ENCODE results near the gene VGLL2.

VGLL2 gene

GRCh38 chr6:117263353-117263927, 1.9 kb upstream of the VGLL2 start:
- DNase-seq (ENCODE audit: low read depth, low spot score), result no peak
- TF ChIP-seq CTCF (IDR thresholded peaks at IDR 0.05; ENCODE audit: insufficient read depth, low read length, missing control alignments), result no peak
- H3K4me3 ChIP-seq (ENCODE audit: low read depth, low read length), result no peak overlapping the region
- ChIA-PET CTCF (no interaction called here), POLR2A (no interaction called here)

GRCh38 chr6:117264369-117264691, 1.0 kb upstream of the VGLL2 start:
- ChIA-PET POLR2A (no interaction called here), CTCF (no interaction called here)
- H3K4me3 ChIP-seq (ENCODE audit: low read depth, low read length), result peak overlapping the region; percentile 46
- DNase-seq (ENCODE audit: low read depth, low spot score), result no peak
- TF ChIP-seq CTCF (IDR thresholded peaks at IDR 0.05; ENCODE audit: insufficient read depth, low read length, missing control alignments), result no peak

- no peak for DNase-seq (ENCODE audit: low read depth, low spot score)
- H3K4me3 ChIP-seq (ENCODE audit: low read depth, low read length), result peak overlapping the region; percentile 46
- CTCF ChIA-PET, result no interaction called here
- POLR2A ChIA-PET, result no interaction called here
- no peak for TF ChIP-seq CTCF (IDR thresholded peaks at IDR 0.05; ENCODE audit: insufficient read depth, low read length, missing control alignments)
Observed at GRCh38 chr6:117264692-117265409, 507 bp upstream of the VGLL2 start.

- no peak overlapping the region for H3K4me3 ChIP-seq (ENCODE audit: low read depth, low read length)
- CTCF ChIA-PET, result no interaction called here
Observed at GRCh38 chr6:117266257-117267053, 1.1 kb downstream of the VGLL2 start.

GRCh38 chr6:117267054-117267347, 1.6 kb downstream of the VGLL2 start:
- POLR2A ChIA-PET, result no interaction called here
- no peak for DNase-seq (ENCODE audit: low read depth, low spot score)
- no peak for TF ChIP-seq CTCF (IDR thresholded peaks at IDR 0.05; ENCODE audit: insufficient read depth, low read length, missing control alignments)
- no peak overlapping the region for H3K4me3 ChIP-seq (ENCODE audit: low read depth, low read length)
- CTCF ChIA-PET, result no interaction called here

More at GRCh38 chr6:117266257-117267053, 1.1 kb downstream of the VGLL2 start:
- no peak for DNase-seq (ENCODE audit: low read depth, low spot score)
- no peak for TF ChIP-seq CTCF (IDR thresholded peaks at IDR 0.05; ENCODE audit: insufficient read depth, low read length, missing control alignments)
- POLR2A ChIA-PET, result no interaction called here

- CTCF ChIA-PET, result no interaction called here
- POLR2A ChIA-PET, result no interaction called here
- H3K4me3 ChIP-seq (ENCODE audit: low read depth, low read length), result no peak overlapping the region
- TF ChIP-seq CTCF (IDR thresholded peaks at IDR 0.05; ENCODE audit: insufficient read depth, low read length, missing control alignments), result no peak
- no peak for DNase-seq (ENCODE audit: low read depth, low spot score)
Observed at GRCh38 chr6:117267766-117268534, 2.6 kb downstream of the VGLL2 start.
